ENCODE results near the gene IER3. TPM values are rescaled to one million over a fixed set of nuclear protein-coding genes. Genes with fewer than 3 reads are reported as not detected.

The IER3 gene
- total and polyA plus RNA-seq, 2 of the 13 experiments (the other 11 are each of a cell fraction or from before 2014, with no cell fraction given) = 51.1 to 131 TPM

DNA sequence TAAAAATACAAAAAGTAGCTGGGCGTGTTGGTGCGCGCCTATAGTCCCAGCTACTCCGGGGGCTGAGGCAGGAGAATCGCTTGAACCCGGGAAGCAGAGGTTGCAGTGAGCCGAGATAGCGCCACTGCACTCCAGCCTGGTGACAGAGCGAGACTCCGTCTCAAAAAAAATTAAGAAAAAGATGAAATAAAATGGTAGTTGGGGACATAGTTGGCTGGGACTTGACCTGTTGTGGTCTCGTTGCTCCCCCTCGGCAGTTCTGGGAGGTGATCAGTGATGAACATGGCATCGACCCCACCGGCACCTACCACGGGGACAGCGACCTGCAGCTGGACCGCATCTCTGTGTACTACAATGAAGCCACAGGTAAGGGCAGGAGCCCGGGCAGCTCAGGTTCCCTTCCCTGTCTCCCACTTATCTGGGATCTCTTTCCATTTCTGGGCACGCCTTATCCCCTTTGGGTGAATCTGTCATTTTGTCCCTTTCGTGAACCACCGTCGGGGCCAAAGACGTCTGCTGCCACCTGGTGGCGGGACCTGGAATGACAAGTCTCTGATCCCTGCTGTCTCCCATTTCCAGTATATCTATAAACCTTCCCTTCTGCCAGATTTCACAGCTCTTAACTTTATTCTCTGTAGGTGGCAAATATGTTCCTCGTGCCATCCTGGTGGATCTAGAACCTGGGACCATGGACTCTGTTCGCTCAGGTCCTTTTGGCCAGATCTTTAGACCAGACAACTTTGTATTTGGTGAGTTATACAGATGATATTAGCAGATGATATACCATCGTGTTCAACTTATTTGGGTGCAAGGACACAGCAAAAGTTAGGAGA lies 21.9 kb downstream of the IER3 start:
- CTCF ChIA-PET (ENCODE audit: low intra/inter-chr PET ratio, low total read pairs) = interaction anchor here (0.8 to 3.5 kb wide), 10 partner anchors 8 to 155 kb away, joined by 3 to 130 read pairs (median 4); partner anchors contain the start of genes DHX16 and NRM
- BruUV-seq (replicated peaks) = no TSS peak
- TF ChIP-seq U2AF1 (optimal IDR thresholded peaks at IDR 0.05; ENCODE audit: low read depth, low read length) = no peak
- TF ChIP-seq, protein P1, sequence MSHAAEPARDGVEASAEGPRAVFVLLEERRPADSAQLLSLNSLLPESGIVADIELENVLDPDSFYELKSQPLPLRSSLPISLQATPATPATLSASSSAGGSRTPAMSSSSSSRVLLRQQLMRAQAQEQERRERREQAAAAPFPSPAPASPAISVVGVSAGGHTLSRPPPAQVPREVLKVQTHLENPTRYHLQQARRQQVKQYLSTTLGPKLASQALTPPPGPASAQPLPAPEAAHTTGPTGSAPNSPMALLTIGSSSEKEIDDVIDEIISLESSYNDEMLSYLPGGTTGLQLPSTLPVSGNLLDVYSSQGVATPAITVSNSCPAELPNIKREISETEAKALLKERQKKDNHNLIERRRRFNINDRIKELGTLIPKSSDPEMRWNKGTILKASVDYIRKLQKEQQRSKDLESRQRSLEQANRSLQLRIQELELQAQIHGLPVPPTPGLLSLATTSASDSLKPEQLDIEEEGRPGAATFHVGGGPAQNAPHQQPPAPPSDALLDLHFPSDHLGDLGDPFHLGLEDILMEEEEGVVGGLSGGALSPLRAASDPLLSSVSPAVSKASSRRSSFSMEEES (CRISPR knock-in tag; IDR thresholded peaks at IDR 0.05) = no peak
- peak; percentile 15; the same call in 1 of the 2 replicates for TF ChIP-seq MTA1 (CRISPR knock-in tag; IDR thresholded peaks at IDR 0.05; ENCODE audit: borderline replicate concordance)
- no peak for TF ChIP-seq IRX3 (CRISPR knock-in tag; IDR thresholded peaks at IDR 0.05; ENCODE audit: borderline replicate concordance, low read depth)
- TF ChIP-seq PPARG (CRISPR knock-in tag; conservative IDR thresholded peaks at IDR 0.05) = peak; percentile 71; the same call in 1 of the 2 replicates
- no peak for TF ChIP-seq ZNF136 (CRISPR knock-in tag; IDR thresholded peaks at IDR 0.05; ENCODE audit: low read depth)
- TF ChIP-seq RARA (CRISPR knock-in tag; IDR thresholded peaks at IDR 0.05) = peak; percentile 48
- TF ChIP-seq CBX5 (CRISPR knock-in tag; IDR thresholded peaks at IDR 0.05; ENCODE audit: borderline replicate concordance) = no peak
- TF ChIP-seq IRF2 (CRISPR knock-in tag; IDR thresholded peaks at IDR 0.05) = peak; percentile 20; the same call in 1 of the 2 replicates
- TF ChIP-seq ZBTB10 (CRISPR knock-in tag; IDR thresholded peaks at IDR 0.05; ENCODE audit: borderline replicate concordance) = peak; percentile 38; the same call in 1 of the 2 replicates
- peak; percentile 61; the same call in 1 of the 2 replicates for TF ChIP-seq ZNF710 (CRISPR knock-in tag; IDR thresholded peaks at IDR 0.05; ENCODE audit: borderline replicate concordance)
- TF ChIP-seq ASH2L (IDR thresholded peaks at IDR 0.05; ENCODE audit: insufficient read length, low read depth, low read length) = peak; percentile 49
- no peak for TF ChIP-seq ZNF75D (CRISPR knock-in tag; IDR thresholded peaks at IDR 0.05; ENCODE audit: borderline replicate concordance)

More for the DNA sequence above, 21.9 kb downstream of the IER3 start:
- 31% methylated on average over 27 of the region's 27 CpGs for WGBS (ENCODE audit: low lambda C conversion rate)
- H2AFZ ChIP-seq (ENCODE audit: low read length) = no peak overlapping the region
- no peaks in the 10 kb centered on the region; a peak in 1 of 5 replicates for H3K27me3 ChIP-seq (ENCODE audit: control insufficient read depth in 1 of 2, insufficient read depth in 2 of 2, low read length in 2 of 2)
- peaks cover 46% of the 10 kb centered on the region for H3K79me2 ChIP-seq (ENCODE audit: insufficient read depth, low read length)
- peak; percentile 82 for DNase-seq (ENCODE audit: low spot score)
- peaks cover 13 to 37% of the 10 kb centered on the region in 2 experiments for H3K36me3 ChIP-seq (replicated peaks in 1 of 2; ENCODE audit: control insufficient read depth in 1 of 2, insufficient read depth in 2 of 2, low read length in 2 of 2)
- H3K9me3 ChIP-seq (ENCODE audit: low read length) = no peaks in the 10 kb centered on the region
- peaks cover 58% of the 10 kb centered on the region for H3K4me1 ChIP-seq (ENCODE audit: insufficient read depth, low read length)
- intact Hi-C loops (cut with micrococcal nuclease; ENCODE audit: unreplicated experiment) (loop anchor here (1.0 to 5.0 kb wide), 4 partner anchors 35 to 240 kb away; no protein-coding TSS in a partner anchor), in situ Hi-C loops (cut with HindIII; ENCODE audit: extremely low pct_ligation_motif_present, low pct_unique_long_range_greater_than_20kb) (loop anchor here (5.0 to 10.0 kb wide), 2 partner anchors 45 to 238 kb away; partner anchors contain the start of gene HLA-E)
- peak; percentile 0; the same call in 1 of the 3 replicates for ATAC-seq
- POLR2A ChIA-PET = interaction anchor here (0.9 to 5.0 kb wide), 17 partner anchors 8 to 191 kb away, joined by 3 to 92 read pairs (median 9); partner anchors contain the start of genes DHX16, FLOT1, IER3 and MRPS18B
- FAIRE-seq = peak; percentile 73
- peak overlapping the region; percentile 82 for H3K4me2 ChIP-seq (ENCODE audit: low read depth, low read length)
- H3K9ac ChIP-seq (ENCODE audit: insufficient read depth, low read depth, low read length) = peak overlapping the region; percentile 96
- H4K20me1 ChIP-seq (ENCODE audit: insufficient read depth, low read length) = peaks cover 44% of the 10 kb centered on the region
- peak overlapping the region; percentile 89 to 94 (median 90); a peak in 5 of 6 replicates for H3K4me3 ChIP-seq (replicated peaks in 1 of 3; ENCODE audit: insufficient read depth in 1 of 3, low read depth in 2 of 3, low read length in 3 of 3)
- H3K27ac ChIP-seq (ENCODE audit: extremely low read length, insufficient read depth, low read length) = peak overlapping the region; percentile 96
